ENCODE data around the gene ZDHHC17.

Gene ZDHHC17

GRCh38 chr12:76830436-76830835, 66.5 kb downstream of the ZDHHC17 start:
- no peak for TF ChIP-seq ZFX (IDR thresholded peaks at IDR 0.05; ENCODE audit: borderline replicate concordance)
- TF ChIP-seq CTCF (IDR thresholded peaks at IDR 0.05) = no peak
- H3K27ac ChIP-seq = no peak overlapping the region

DNA sequence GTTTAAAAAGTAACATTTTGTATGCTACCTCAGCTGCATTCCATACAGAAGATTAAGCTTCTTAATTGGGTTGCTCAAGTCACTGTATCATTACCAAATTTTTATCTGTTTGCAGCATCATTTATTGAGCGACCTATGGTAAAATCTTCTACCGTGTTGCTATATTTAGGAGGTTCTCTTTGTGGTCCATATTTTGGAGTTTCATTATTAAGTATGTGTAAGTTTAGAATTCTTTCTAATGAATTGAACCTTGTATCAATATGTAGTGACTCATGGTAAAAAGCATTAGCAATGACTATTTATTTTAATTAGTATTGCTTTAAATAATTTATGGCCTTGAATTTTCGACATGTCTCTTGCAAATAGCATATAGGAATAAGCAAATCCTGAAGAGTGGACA, 72.7 kb downstream of the ZDHHC17 start:
- TF ChIP-seq CTCF (IDR thresholded peaks at IDR 0.05) (no peak), ZFX (IDR thresholded peaks at IDR 0.05; ENCODE audit: borderline replicate concordance) (no peak)

DNA sequence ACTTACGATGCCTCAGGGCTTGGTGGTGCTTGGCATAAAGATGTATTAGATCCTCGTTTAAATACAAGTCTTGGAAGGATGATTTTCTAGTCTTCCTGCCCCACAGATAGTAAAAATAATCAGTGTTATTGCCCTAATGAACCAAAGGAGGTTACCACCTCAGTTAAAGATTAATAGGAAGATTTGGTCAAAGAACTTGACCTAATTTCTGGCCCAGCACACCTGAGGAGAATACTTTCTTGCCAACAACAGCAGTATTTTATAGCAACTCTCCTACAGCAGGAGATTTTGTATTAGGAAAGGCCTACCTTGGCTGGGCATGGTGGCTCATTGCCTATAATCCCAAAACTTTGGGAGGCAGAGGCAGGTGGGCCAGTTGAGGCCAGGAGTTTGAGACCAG, 83.3 kb downstream of the ZDHHC17 start:
- no peak overlapping the region for H3K27ac ChIP-seq
- TF ChIP-seq ZFX (IDR thresholded peaks at IDR 0.05; ENCODE audit: borderline replicate concordance) (no peak), CTCF (IDR thresholded peaks at IDR 0.05) (no peak)

More for the DNA sequence above, 72.7 kb downstream of the ZDHHC17 start:
- H3K27ac ChIP-seq = no peak overlapping the region

DNA sequence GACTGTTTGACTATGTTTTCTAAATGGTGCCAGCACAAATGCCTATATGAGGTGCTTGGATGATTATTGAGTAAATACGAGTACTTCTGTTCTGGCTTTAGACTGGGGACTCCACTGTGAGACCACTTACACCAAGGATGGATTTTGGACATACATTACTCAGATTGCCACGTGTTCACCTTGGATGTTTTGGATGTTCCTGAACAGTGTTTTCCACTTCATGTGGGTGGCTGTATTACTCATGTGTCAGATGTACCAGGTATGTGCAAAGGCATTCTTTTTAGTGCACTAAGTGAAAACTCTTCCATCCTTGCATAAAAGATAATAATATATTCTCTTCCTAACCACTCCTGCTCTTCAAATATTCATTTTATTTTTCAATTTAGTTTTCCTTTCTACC, 84.2 kb downstream of the ZDHHC17 start:
- no peak overlapping the region for H3K27ac ChIP-seq
- no peak for TF ChIP-seq CTCF (IDR thresholded peaks at IDR 0.05)
- no peak for TF ChIP-seq ZFX (IDR thresholded peaks at IDR 0.05; ENCODE audit: borderline replicate concordance)

GRCh38 chr12:76852106-76852505, 88.2 kb downstream of the ZDHHC17 start:
- no peak overlapping the region for H3K27ac ChIP-seq
- no peak for TF ChIP-seq ZFX (IDR thresholded peaks at IDR 0.05; ENCODE audit: borderline replicate concordance)
- no peak for TF ChIP-seq CTCF (IDR thresholded peaks at IDR 0.05)

- no peak for TF ChIP-seq CTCF (IDR thresholded peaks at IDR 0.05)
- TF ChIP-seq ZFX (IDR thresholded peaks at IDR 0.05; ENCODE audit: borderline replicate concordance) = no peak
- H3K27ac ChIP-seq = no peak overlapping the region
These were observed 91.4 kb downstream of the ZDHHC17 start for GRCh38 chr12:76855271-76855670.

- TF ChIP-seq ZFX (IDR thresholded peaks at IDR 0.05; ENCODE audit: borderline replicate concordance) = no peak
- no peak for TF ChIP-seq CTCF (IDR thresholded peaks at IDR 0.05)
- no peak overlapping the region for H3K27ac ChIP-seq
These were observed 92.2 kb downstream of the ZDHHC17 start for GRCh38 chr12:76856018-76856644.
